NB4 (cell line): Measurements from ENCODE around the gene KCNJ12.
A peak's percentile ranks its signal among the peaks of the same experiment; 100 is the strongest.

Experiments used
- DNase-seq: peaks from one replicate; pipeline ENCODE4 v3.0.0; 2010; ENCODE audit warnings: low read depth
- H3K4me3 ChIP-seq: one replicate; pipeline ENCODE4 v1.5.1; 2011; ENCODE audit warnings: mild to moderate bottlenecking, low read depth, low read length, moderate library complexity
- CTCF ChIP-seq: IDR thresholded peaks from one replicate; pipeline ENCODE4 v1.5.1; 2012; ENCODE audit warnings: low read depth, low read length
- MAX ChIP-seq: IDR thresholded peaks from 2 replicates; pipeline ENCODE4 v1.6.1; 2011; ENCODE audit warnings: low read depth, low read length
- MYC ChIP-seq: IDR thresholded peaks from 2 replicates; pipeline ENCODE4 v1.6.1; 2011; ENCODE audit warnings: low read depth, low read length
- POLR2A ChIP-seq: IDR thresholded peaks from 2 replicates; pipeline ENCODE4 v1.6.1; 2011; ENCODE audit warnings: mild to moderate bottlenecking; ENCODE audit not compliant: insufficient read length; ENCODE audit errors: extremely low read depth

The KCNJ12 gene

GRCh38 chr17:21376759-21377690, 868 bp downstream of the KCNJ12 start:
- TF ChIP-seq POLR2A (no peak), MAX (no peak), CTCF (no peak), MYC (no peak)
- no peak overlapping the region for H3K4me3 ChIP-seq
- peak; percentile 44 for DNase-seq

- no peak for TF ChIP-seq MYC
- DNase-seq: no peak
- H3K4me3 ChIP-seq: no peak overlapping the region
Observed at GRCh38 chr17:21377705-21378396, 1.7 kb downstream of the KCNJ12 start.

- DNase-seq: no peak
- TF ChIP-seq POLR2A (no peak), MAX (no peak), CTCF (no peak), MYC (no peak)
- no peak overlapping the region for H3K4me3 ChIP-seq
Observed at GRCh38 chr17:21378553-21378952, 2.4 kb downstream of the KCNJ12 start.

GRCh38 chr17:21379080-21379711, 3.0 kb downstream of the KCNJ12 start:
- no peak overlapping the region for H3K4me3 ChIP-seq
- no peak for DNase-seq
- no peak for TF ChIP-seq CTCF
- TF ChIP-seq POLR2A: no peak

GRCh38 chr17:21380659-21381058, 4.5 kb downstream of the KCNJ12 start:
- DNase-seq: no peak
- no peak overlapping the region for H3K4me3 ChIP-seq
- TF ChIP-seq POLR2A (no peak), MYC (no peak), MAX (no peak), CTCF (no peak)

GRCh38 chr17:21381076-21381706, 5.0 kb downstream of the KCNJ12 start:
- no peak overlapping the region for H3K4me3 ChIP-seq
- TF ChIP-seq MYC (no peak), MAX (no peak), CTCF (no peak), POLR2A (no peak)
- DNase-seq: no peak
